HCT116 (cell line): ENCODE results near the gene SEC31B. TPM values are rescaled to one million over a fixed set of nuclear protein-coding genes. Genes with fewer than 3 reads are reported as not detected.
A peak's percentile ranks its signal among the peaks of the same experiment; 100 is the strongest.

ENCODE experiments used
- ATAC-seq: fragments of 200-7000 bp; cut with Tn5 transposase; 2 replicates; pipeline ENCODE4 v1.9.1; 2020; ENCODE audit warnings: mild to moderate bottlenecking, moderate library complexity
- BruUV-seq: library from RNA; stranded (reverse); fragments of 400-500 nt; replicated peaks from 2 replicates; lab custom pipeline; 2021; lab: Mats Ljungman, UMichigan
- CTCF ChIA-PET: fragments of 300-600 bp; sonication (Branson Sonifier 250); formaldehyde crosslinking; loops from one replicate; lab custom pipeline; 2021; ENCODE audit warnings: antibody characterized with exemption; lab: Charles Lee
- POLR2A ChIA-PET: fragments of 300-600, 350-600 bp; sonication (Branson Sonifier 250); formaldehyde crosslinking; loops from one replicate; lab custom pipeline; 2021; ENCODE audit warnings: antibody characterized with exemption; lab: Charles Lee
- RAD21 ChIA-PET, 2 experiments: fragments of 300-600 bp; sonication (Branson Sonifier 250); formaldehyde crosslinking; loops; one replicate each; lab custom pipeline; 2023; ENCODE audit warnings: low total read pairs in 2 of 2; ENCODE audit not compliant: uncharacterized antibody in 2 of 2, unreplicated experiment in 2 of 2, low non-redundant PET in 1 of 2; lab: Charles Lee
- DNase-seq: peaks from one replicate; pipeline ENCODE4 v3.0.0-alpha.2; 2010; ENCODE audit warnings: low read depth, low spot score
- H2AFZ ChIP-seq: fragments of 200-600 bp; shearing (Covaris generic), sonication (generic); 2 replicates; pipeline ENCODE4 v1.6.1; 2017; ENCODE audit warnings: low read depth, mixed run types, mixed read lengths, antibody characterized with exemption, low read length; ENCODE audit not compliant: poor library complexity, severe bottlenecking
- H3K27ac ChIP-seq: 2 replicates; pipeline ENCODE4 v1.5.1; 2012; ENCODE audit warnings: low read depth, low read length
- H3K27me3 ChIP-seq: fragments of 200-600 bp; sonication (generic); 2 replicates; pipeline ENCODE4 v1.6.1; 2016; ENCODE audit warnings: mixed run types, low read length, mixed read lengths; ENCODE audit not compliant: insufficient read depth
- H3K36me3 ChIP-seq, 2 experiments: fragments of 200-500 bp in 1 of 2; fragments of 200-600 bp in 1 of 2; sonication (Bioruptor generic) in 1 of 2; sonication (generic) in 1 of 2; 2 replicates each; pipeline versions ENCODE4 v1.5.1 to v1.6.1; 2014 to 2016; ENCODE audit warnings: low read length in 2 of 2, inconsistent platforms in 1 of 2, mixed read lengths in 1 of 2, mixed run types in 1 of 2; ENCODE audit not compliant: insufficient read depth in 2 of 2, control insufficient read depth in 1 of 2
- H3K4me1 ChIP-seq, 2 experiments: fragments of 200-600 bp in 1 of 2; sonication (generic) in 1 of 2; 2 replicates each; pipeline versions ENCODE4 v1.5.1 to v1.6.1; 2012 to 2017; ENCODE audit warnings: low read length in 2 of 2, inconsistent platforms in 1 of 2, mild to moderate bottlenecking in 1 of 2, mixed read lengths in 1 of 2, mixed run types in 1 of 2, moderate library complexity in 1 of 2; ENCODE audit not compliant: insufficient read depth in 2 of 2, control insufficient read depth in 1 of 2
- H3K4me2 ChIP-seq: fragments of 200-600 bp; sonication (generic); 2 replicates; pipeline ENCODE4 v1.6.1; 2017; ENCODE audit warnings: mixed run types, low read length, mixed read lengths
- H3K4me3 ChIP-seq, 2 experiments: fragments of 200-600 bp in 1 of 2; sonication (generic) in 1 of 2; replicated peaks in 1 of 2; 2 replicates each; pipeline ENCODE4 v1.5.1; 2011 to 2016; ENCODE audit warnings: low read length in 2 of 2, control low read depth in 1 of 2, low read depth in 1 of 2, mild to moderate bottlenecking in 1 of 2, mixed read lengths in 1 of 2, mixed run types in 1 of 2
- H3K79me2 ChIP-seq: fragments of 200-600 bp; sonication (generic); 2 replicates; pipeline ENCODE4 v1.6.1; 2017; ENCODE audit warnings: mild to moderate bottlenecking, mixed run types, low read length, moderate library complexity, mixed read lengths; ENCODE audit not compliant: insufficient read depth
- H3K9ac ChIP-seq: fragments of 200-600 bp; sonication (generic); 2 replicates; pipeline ENCODE4 v1.6.1; 2016; ENCODE audit warnings: low read length, mixed read lengths
- H3K9me2 ChIP-seq: fragments of 200-600 bp; sonication (generic), shearing (Covaris generic); 2 replicates; pipeline ENCODE4 v1.6.1; 2017; ENCODE audit warnings: mixed run types, mild to moderate bottlenecking, moderate library complexity; ENCODE audit not compliant: insufficient read depth
- H3K9me3 ChIP-seq, 2 experiments: fragments of 200-500 bp in 1 of 2; fragments of 200-600 bp in 1 of 2; sonication (Bioruptor generic) in 1 of 2; sonication (generic) in 1 of 2; 2 replicates each; pipeline ENCODE4 v1.6.1; 2014 to 2017; ENCODE audit warnings: low read length in 2 of 2, mixed read lengths in 2 of 2, inconsistent platforms in 1 of 2, low read depth in 1 of 2, mild to moderate bottlenecking in 1 of 2, mixed run types in 1 of 2, moderate library complexity in 1 of 2; ENCODE audit not compliant: control insufficient read depth in 1 of 2, insufficient read depth in 1 of 2
- H4K20me1 ChIP-seq: fragments of 200-600 bp; sonication (generic), shearing (Covaris generic); 2 replicates; pipeline ENCODE4 v1.6.1; 2017; ENCODE audit warnings: mixed run types, mild to moderate bottlenecking, moderate library complexity; ENCODE audit not compliant: insufficient read depth
- ATF3 ChIP-seq: IDR thresholded peaks from 2 replicates; pipeline ENCODE4 v1.6.1; 2012
- CBX3 ChIP-seq: IDR thresholded peaks from 2 replicates; pipeline ENCODE4 v1.6.1; 2012; ENCODE audit warnings: low read depth
- CEBPB ChIP-seq: IDR thresholded peaks from 2 replicates; pipeline ENCODE4 v1.6.1; 2012; ENCODE audit warnings: low read depth
- EGR1 ChIP-seq: IDR thresholded peaks from 2 replicates; pipeline ENCODE4 v1.6.1; 2012; ENCODE audit warnings: low read depth
- ELF1 ChIP-seq: IDR thresholded peaks from 2 replicates; pipeline ENCODE4 v1.6.1; 2012; ENCODE audit warnings: low read depth, borderline replicate concordance
- JUND ChIP-seq: IDR thresholded peaks from 2 replicates; pipeline ENCODE4 v1.6.1; 2012
- MAX ChIP-seq: IDR thresholded peaks from 2 replicates; pipeline ENCODE4 v1.6.1; 2012
- POLR2A ChIP-seq: IDR thresholded peaks from 2 replicates; pipeline ENCODE4 v1.7.0; 2011; ENCODE audit warnings: borderline replicate concordance; ENCODE audit not compliant: insufficient read depth, insufficient read length; ENCODE audit errors: extremely low read depth
- POLR2AphosphoS5 ChIP-seq: IDR thresholded peaks from 2 replicates; pipeline ENCODE4 v1.6.1; 2011; ENCODE audit warnings: mild to moderate bottlenecking, low read depth, low read length, moderate library complexity
- RAD21 ChIP-seq: IDR thresholded peaks from 2 replicates; pipeline ENCODE4 v1.6.1; 2012; ENCODE audit warnings: low read depth, mild to moderate bottlenecking
- SIN3A ChIP-seq: IDR thresholded peaks from 2 replicates; pipeline ENCODE4 v1.6.1; 2012; ENCODE audit warnings: low read depth
- SP1 ChIP-seq: IDR thresholded peaks from 2 replicates; pipeline ENCODE4 v1.6.1; 2012; ENCODE audit warnings: low read depth
- SRF ChIP-seq: IDR thresholded peaks from 2 replicates; pipeline ENCODE4 v1.6.1; 2012; ENCODE audit warnings: low read depth
- TCF7L2 ChIP-seq: IDR thresholded peaks from 2 replicates; pipeline ENCODE4 v1.7.0; 2011; ENCODE audit warnings: borderline replicate concordance, inconsistent platforms; ENCODE audit not compliant: insufficient read depth, insufficient read length; ENCODE audit errors: extremely low read depth
- YY1 ChIP-seq: IDR thresholded peaks from 2 replicates; pipeline ENCODE4 v1.6.1; 2011; ENCODE audit warnings: low read length, low read depth, moderate library complexity, mild to moderate bottlenecking; ENCODE audit not compliant: insufficient replicate concordance; ENCODE audit errors: extremely low read depth
- ZBTB33 ChIP-seq: IDR thresholded peaks from 2 replicates; pipeline ENCODE4 v1.6.1; 2011; ENCODE audit warnings: mild to moderate bottlenecking, low read length, moderate library complexity; ENCODE audit not compliant: insufficient replicate concordance; ENCODE audit errors: extremely low read depth
- ZFX ChIP-seq: fragments of 450-650 bp; IDR thresholded peaks from 2 replicates; pipeline ENCODE4 v1.6.1; 2017
- intact Hi-C: fragments of 100-400 bp; cut with micrococcal nuclease; formaldehyde crosslinking; loops from 2 replicates; pipeline ENCODE4 v1.10.0; 2022
- total RNA-seq: library from RNA; stranded (reverse); gene quantifications from one replicate; pipeline ENCODE4 v1.2.1, GENCODE V29; 2021; ENCODE audit not compliant: unreplicated experiment

The SEC31B gene
- total RNA-seq, 1 experiment from 2014 or later = 30.9 TPM

GRCh38 chr10:100531761-100532160 lies 12.1 kb upstream of the SEC31B start:
- no peaks in the 10 kb centered on the region for H3K27me3 ChIP-seq
- H3K9me3 ChIP-seq = no peaks in the 10 kb centered on the region
- intact Hi-C loops = no loop called here
- H3K4me3 ChIP-seq = no peak overlapping the region
- no peaks in the 10 kb centered on the region for H3K9me2 ChIP-seq
- no peak overlapping the region for H3K9ac ChIP-seq
- DNase-seq = no peak
- H3K4me1 ChIP-seq = peaks cover 11 to 32% of the 10 kb centered on the region in 2 experiments
- H3K4me2 ChIP-seq = no peak overlapping the region
- ChIA-PET POLR2A (no interaction called here), RAD21 (no interaction called here)
- ATAC-seq = no peak
- H2AFZ ChIP-seq = peak overlapping the region; percentile 1
- H3K27ac ChIP-seq = no peak overlapping the region
- no peak for TF ChIP-seq ZFX
- no peak for TF ChIP-seq ELF1
- no peak for TF ChIP-seq POLR2AphosphoS5
- TF ChIP-seq, all 23 proteins: peak for 0
- Histone ChIP-seq H3K79me2 (peaks cover 45% of the 10 kb centered on the region), H3K36me3 (peaks cover 7 to 9% of the 10 kb centered on the region in 2 experiments; a peak in 3 of 4 replicates), H4K20me1 (no peaks in the 10 kb centered on the region)
- no TSS peak for BruUV-seq
- CTCF ChIA-PET = no interaction called here

- Histone ChIP-seq H3K4me3 (peak within 1 kb of the TSS; percentile 77 to 94), H3K4me1 (peaks cover 7 to 18% of the 10 kb centered on the region in 2 experiments; a peak in 3 of 4 replicates), H3K27me3 (no peaks in the 10 kb centered on the region), H3K9me2 (no peaks in the 10 kb centered on the region), H3K79me2 (peaks cover 45% of the 10 kb centered on the region), H3K4me2 (peak within 1 kb of the TSS; percentile 73), H3K36me3 (peaks cover 22 to 25% of the 10 kb centered on the region in 2 experiments), H3K9me3 (no peaks in the 10 kb centered on the region), H3K27ac (peak within 1 kb of the TSS; percentile 79), H3K9ac (peak within 1 kb of the TSS; percentile 91), H4K20me1 (no peaks in the 10 kb centered on the region), H2AFZ (peak within 1 kb of the TSS; percentile 50)
- peak; percentile 96 for TF ChIP-seq YY1
- TF ChIP-seq RAD21 = no peak
- TF ChIP-seq JUND = no peak
- peak; percentile 70 for TF ChIP-seq ZFX
- peak; percentile 21 for TF ChIP-seq TCF7L2
- no peak for TF ChIP-seq EGR1
- TF ChIP-seq CBX3 = no peak
- peak; percentile 46; the same call in 1 of the 2 replicates for TF ChIP-seq SP1
- TF ChIP-seq ATF3 = no peak
- peak; percentile 91 for TF ChIP-seq POLR2A
- TF ChIP-seq POLR2AphosphoS5 = peak; percentile 95
- no peak; the same call in 1 of the 2 replicates for TF ChIP-seq ELF1
- no peak for TF ChIP-seq SRF
- TF ChIP-seq ZBTB33 = peak; percentile 82
- TF ChIP-seq CEBPB = no peak
- TF ChIP-seq MAX = peak; percentile 70; the same call in 1 of the 2 replicates
- peak; percentile 75; the same call in 1 of the 2 replicates for TF ChIP-seq SIN3A
- DNase-seq = peak; percentile 81
- no TSS peak for BruUV-seq
- POLR2A ChIA-PET = no interaction called here
- RAD21 ChIA-PET = no interaction called here
- CTCF ChIA-PET = interaction anchor here (2.0 kb wide), 2 partner anchors 11 to 349 kb away, joined by 5 to 14 read pairs; no protein-coding TSS in a partner anchor
- ATAC-seq = peak; percentile 88
- intact Hi-C loops = no loop called here
Measured at GRCh38 chr10:100529475-100530298, 10.0 kb upstream of the SEC31B start, which contains the start of gene NDUFB8. Gene NDUFB8, minus strand, starts transcription at chr10:100529871. Its CDS starts 20 bp downstream, at chr10:100529851.
